Upper lobe of right lung (tissue), 1 donor: ENCODE data around the gene FAM25G. TPM values are rescaled to one million over a fixed set of nuclear protein-coding genes. Genes with fewer than 3 reads are reported as not detected.
"Not testable (repeated sequence)": the region's sequence is repeated elsewhere in the genome, so short reads cannot be mapped to it uniquely, and the experiment has no call there.

Source experiments
- ATAC-seq: fragments of 200-7000 bp; cut with Tn5 transposase; one replicate; pipeline ENCODE4 v1.9.1; 2020; ENCODE audit warnings: mild to moderate bottlenecking, moderate library complexity
- DNase-seq: peaks from one replicate; pipeline ENCODE4 v3.0.0-alpha.2; 2020
- H3K27ac ChIP-seq: fragments of 200-600 bp; one replicate; pipeline ENCODE4 v1.8.0; 2022
- H3K27me3 ChIP-seq: fragments of 200-600 bp; one replicate; pipeline ENCODE4 v1.8.0; 2022; ENCODE audit warnings: mild to moderate bottlenecking
- H3K36me3 ChIP-seq: fragments of 200-600 bp; one replicate; pipeline ENCODE4 v1.8.0; 2022
- H3K4me1 ChIP-seq: fragments of 200-600 bp; one replicate; pipeline ENCODE4 v1.8.0; 2022
- H3K4me3 ChIP-seq: fragments of 200-600 bp; one replicate; pipeline ENCODE4 v1.8.0; 2022; ENCODE audit warnings: mild to moderate bottlenecking
- H3K9me3 ChIP-seq: fragments of 200-600 bp; one replicate; pipeline ENCODE4 v1.8.0; 2022
- CTCF ChIP-seq: fragments of 200-600 bp; IDR thresholded peaks from one replicate; pipeline ENCODE4 v1.8.0; 2022; ENCODE audit warnings: antibody characterized with exemption
- intact Hi-C: fragments of 100-400 bp; cut with DNase I; formaldehyde crosslinking; loops from one replicate; pipeline ENCODE4 v1.11.0; 2022
- total RNA-seq: library from RNA; stranded (reverse); fragmentation: NEBNext Ultra II Directional; extraction: Animal tissue kit (Norgen Biotek cat#: 25700); gene quantifications from one replicate; pipeline ENCODE4 v1.2.1, GENCODE V29; 2021
- donor health status: DM: no; HTN: yes; CAD: no; lungs with severe emphysema.

Gene FAM25G
- total RNA-seq, 1 donor from 2014 or later: not detected

GRCh38 chr10:47475101-47475500, 16.4 kb downstream of the FAM25G start:
- H3K4me1 ChIP-seq, H3K27ac ChIP-seq, ATAC-seq, H3K9me3 ChIP-seq, H3K27me3 ChIP-seq, DNase-seq, H3K4me3 ChIP-seq, H3K36me3 ChIP-seq, intact Hi-C loops: not testable (repeated sequence)

GRCh38 chr10:47473516-47473915, 18.0 kb downstream of the FAM25G start:
- peak; percentile 26 for ATAC-seq
- intact Hi-C loops, H3K36me3 ChIP-seq, H3K4me3 ChIP-seq, H3K4me1 ChIP-seq, DNase-seq, H3K27ac ChIP-seq, H3K9me3 ChIP-seq, H3K27me3 ChIP-seq: not testable (repeated sequence)

GRCh38 chr10:47472647-47473046, 18.9 kb downstream of the FAM25G start:
- ATAC-seq: peak; percentile 27

GRCh38 chr10:47472072-47472471, 19.4 kb downstream of the FAM25G start:
- H3K4me3 ChIP-seq, intact Hi-C loops, H3K9me3 ChIP-seq, H3K4me1 ChIP-seq, H3K27me3 ChIP-seq, H3K36me3 ChIP-seq, DNase-seq, H3K27ac ChIP-seq: not testable (repeated sequence)
- ATAC-seq: peak; percentile 60

More at GRCh38 chr10:47472647-47473046, 18.9 kb downstream of the FAM25G start:
- H3K4me3 ChIP-seq, H3K4me1 ChIP-seq, H3K9me3 ChIP-seq, H3K27me3 ChIP-seq, H3K36me3 ChIP-seq, H3K27ac ChIP-seq, DNase-seq, intact Hi-C loops: not testable (repeated sequence)

DNA sequence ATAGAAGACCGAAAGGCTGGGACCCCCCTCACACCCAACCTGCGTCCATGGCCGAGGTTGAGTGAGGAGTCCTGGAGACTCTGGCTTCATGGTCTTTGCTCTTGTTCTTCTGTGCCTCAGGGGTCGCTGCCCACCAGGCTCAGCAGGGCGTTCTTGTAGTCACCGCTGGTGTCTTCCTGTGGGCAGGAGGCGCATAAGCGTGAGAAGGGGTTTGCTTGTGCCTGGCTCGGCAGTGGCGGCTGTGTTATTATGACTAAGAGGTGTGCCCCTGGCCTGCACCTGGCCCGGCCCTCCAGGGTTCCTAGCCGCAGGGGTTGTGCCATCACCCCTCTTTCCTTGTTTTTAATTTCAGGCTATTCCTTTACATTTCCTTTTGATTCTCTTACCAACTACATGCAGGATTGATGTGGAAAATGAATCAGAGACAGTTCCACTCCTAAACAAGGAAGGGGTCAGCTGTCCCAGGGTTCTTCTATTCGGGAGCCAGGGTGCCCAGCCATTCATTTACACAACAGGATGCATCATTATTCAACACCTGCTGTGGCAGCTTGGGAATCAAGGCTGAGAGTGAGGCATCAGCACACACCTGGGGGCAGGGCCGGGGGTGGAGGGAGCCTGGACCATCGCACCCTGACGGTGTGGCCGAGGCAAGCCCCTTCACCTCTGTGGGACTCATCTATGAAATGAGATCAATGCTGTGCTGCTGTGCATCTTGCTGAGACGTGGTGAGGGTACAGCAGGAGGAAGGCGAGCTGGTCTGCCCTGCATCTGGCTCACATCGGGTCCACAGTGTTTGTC, 22.6 kb downstream of the FAM25G start:
- H3K27ac ChIP-seq, H3K4me3 ChIP-seq, H3K9me3 ChIP-seq, H3K27me3 ChIP-seq, H3K4me1 ChIP-seq, H3K36me3 ChIP-seq, ATAC-seq, intact Hi-C loops: not testable (repeated sequence)
- DNase-seq: peak; percentile 59

DNA sequence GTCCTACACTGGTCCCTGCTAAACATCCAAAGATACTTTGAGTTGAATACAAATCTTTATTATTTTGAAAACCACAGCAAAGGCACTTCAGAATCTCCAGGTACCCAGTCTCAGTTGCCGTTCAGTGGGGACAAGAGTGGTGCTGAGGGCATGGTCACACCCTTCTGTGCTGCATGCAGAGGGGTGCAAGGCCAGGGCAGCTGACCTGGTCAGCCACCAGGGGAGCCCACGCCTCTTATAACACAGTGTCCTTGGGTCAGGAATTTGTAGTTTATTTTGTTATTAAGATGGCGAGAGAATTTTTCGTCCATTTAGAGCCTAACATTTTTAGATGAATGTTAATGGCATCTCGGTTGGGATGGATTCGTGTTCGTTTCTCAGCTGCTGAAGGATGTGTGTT, 23.5 kb downstream of the FAM25G start:
- H3K4me1 ChIP-seq, DNase-seq: not testable (repeated sequence)

DNA sequence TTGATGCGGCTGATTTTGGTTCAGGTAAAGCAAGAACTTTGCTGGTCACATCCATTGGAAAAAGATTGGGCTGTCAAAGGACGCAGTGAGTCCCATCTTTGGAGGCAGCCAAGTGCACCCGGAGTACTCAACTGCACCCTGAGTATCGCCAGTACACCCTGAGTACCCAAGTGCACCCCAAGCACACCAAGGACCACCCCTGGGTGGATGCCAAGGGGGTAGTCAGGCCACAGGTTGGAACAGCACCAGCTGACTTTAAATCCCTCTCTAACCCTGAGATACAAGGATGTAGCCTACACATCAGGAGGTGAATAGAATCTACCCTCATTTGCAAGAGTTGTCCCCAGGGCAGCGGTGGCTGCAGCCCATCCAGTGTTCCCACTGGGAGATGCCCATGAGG, 24.0 kb downstream of the FAM25G start:
- H3K27ac ChIP-seq, H3K4me3 ChIP-seq, H3K4me1 ChIP-seq, H3K27me3 ChIP-seq, ATAC-seq, intact Hi-C loops, H3K36me3 ChIP-seq, DNase-seq, H3K9me3 ChIP-seq: not testable (repeated sequence)

More for the DNA sequence above, 23.5 kb downstream of the FAM25G start:
- intact Hi-C loops, H3K27ac ChIP-seq, H3K9me3 ChIP-seq, H3K27me3 ChIP-seq, ATAC-seq, H3K4me3 ChIP-seq, H3K36me3 ChIP-seq: not testable (repeated sequence)

DNA sequence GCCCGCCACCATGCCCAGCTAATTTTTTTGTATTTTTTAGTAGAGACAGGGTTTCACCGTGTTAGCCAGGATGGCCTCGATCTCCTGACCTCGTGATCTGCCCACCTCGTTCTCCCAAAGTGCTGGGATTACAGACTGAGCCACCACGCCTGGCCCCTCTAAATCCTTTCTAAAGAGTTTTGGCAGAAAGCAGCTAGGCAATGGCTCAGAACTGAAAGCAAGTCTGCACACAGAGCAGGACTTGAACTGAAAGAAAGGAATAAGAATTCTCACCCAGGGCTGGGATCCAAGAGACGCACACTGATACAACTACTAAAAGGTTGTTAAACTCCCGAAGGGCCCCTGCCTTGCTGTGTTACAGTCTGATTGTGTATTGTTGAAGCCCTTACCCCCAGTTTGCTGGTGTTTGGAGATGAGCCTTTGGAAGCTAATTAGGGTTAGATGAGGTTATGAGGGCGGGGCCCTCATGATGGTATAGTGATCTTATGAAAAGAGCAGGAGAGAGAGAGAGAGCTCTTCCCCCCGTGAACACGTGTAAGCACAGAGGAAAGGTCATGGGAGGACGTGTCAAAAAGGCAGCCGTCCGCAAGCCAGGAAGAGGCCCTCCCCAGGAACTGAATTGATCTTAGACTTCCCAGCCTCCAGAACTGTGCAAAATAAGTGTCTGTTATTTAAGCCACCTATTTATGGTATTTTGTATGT, 26.1 kb downstream of the FAM25G start:
- H3K27ac ChIP-seq, intact Hi-C loops, DNase-seq, H3K27me3 ChIP-seq, ATAC-seq, H3K4me3 ChIP-seq, H3K9me3 ChIP-seq, H3K36me3 ChIP-seq, H3K4me1 ChIP-seq: not testable (repeated sequence)

DNA sequence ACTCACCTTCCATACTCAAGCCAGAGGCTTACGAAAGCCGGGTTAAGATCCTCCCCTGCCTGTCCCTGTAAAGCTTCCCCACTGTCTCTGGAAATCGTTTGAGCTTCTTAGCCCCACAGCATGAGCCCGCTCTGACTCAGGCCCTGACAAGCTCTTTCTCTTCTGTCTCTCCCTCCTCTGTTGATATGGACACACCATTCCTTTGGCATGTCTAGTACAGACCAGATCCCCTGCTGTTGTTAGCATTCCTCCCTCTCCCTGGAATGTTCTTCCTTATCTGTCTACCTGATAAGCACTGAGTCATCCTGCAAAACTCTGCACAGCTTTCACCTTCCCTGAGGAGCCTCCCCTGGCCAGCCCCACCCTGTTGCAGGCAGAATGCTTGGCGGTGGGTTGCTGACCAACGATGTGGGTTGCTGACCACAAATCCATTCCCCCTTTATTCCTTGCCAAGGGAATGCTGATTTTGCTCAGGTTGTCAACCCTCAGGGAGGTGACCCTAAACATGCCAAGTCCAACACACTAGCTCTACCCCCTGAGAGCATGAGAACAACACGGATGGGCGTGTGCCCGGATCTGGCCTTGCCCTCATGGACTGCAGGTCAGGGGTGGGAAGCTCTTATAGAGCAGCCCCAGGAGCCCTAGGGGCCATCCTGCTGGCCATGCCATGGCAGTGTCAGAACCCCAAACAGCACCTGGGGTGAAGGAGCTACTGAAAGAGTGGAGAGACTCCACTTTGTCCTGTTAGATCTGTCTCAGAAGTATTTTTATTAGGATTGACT, 28.7 kb downstream of the FAM25G start:
- H3K4me1 ChIP-seq, H3K9me3 ChIP-seq, H3K27ac ChIP-seq, intact Hi-C loops, DNase-seq, H3K27me3 ChIP-seq, H3K4me3 ChIP-seq, H3K36me3 ChIP-seq: not testable (repeated sequence)
- ATAC-seq: peak; percentile 71

DNA sequence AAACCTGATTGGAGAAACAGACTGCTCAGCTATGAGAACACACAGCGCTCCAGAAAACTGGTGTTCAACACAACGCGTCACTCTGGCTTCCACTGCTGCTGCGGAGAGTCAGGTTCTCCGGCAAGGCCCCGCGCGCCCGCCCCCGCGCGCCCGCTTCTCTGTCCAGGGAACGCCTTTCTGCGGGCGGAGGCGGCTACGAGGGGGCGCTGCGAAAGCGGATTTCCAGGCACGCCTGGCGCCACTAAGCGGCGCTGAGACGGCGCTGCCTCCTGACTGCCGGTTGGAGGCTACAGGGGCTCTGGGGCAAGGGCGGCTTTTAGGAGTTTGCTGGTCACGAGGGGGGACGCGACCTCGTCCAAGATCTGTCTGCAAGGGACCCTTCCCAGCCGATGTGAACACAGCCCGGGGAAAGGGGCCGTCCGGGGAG, 30.2 kb downstream of the FAM25G start:
- not testable (repeated sequence) for H3K4me3 ChIP-seq

More for the DNA sequence above, 30.2 kb downstream of the FAM25G start:
- H3K27me3 ChIP-seq, H3K4me1 ChIP-seq, H3K9me3 ChIP-seq, H3K27ac ChIP-seq, intact Hi-C loops, H3K36me3 ChIP-seq: not testable (repeated sequence)
- DNase-seq (peak; percentile 76), ATAC-seq (peak; percentile 89)
- peak; percentile 28 for TF ChIP-seq CTCF
